H1 (cell line): Measurements from ENCODE around the gene MAPK8. TPM values are rescaled to one million over a fixed set of nuclear protein-coding genes. Genes with fewer than 3 reads are reported as not detected.
A peak's percentile ranks its signal among the peaks of the same experiment; 100 is the strongest.

Source experiments
- CTCF ChIA-PET: fragments of 300-600 bp; sonication (Branson Sonifier 250); formaldehyde crosslinking; loops from one replicate; lab custom pipeline; 2021; ENCODE audit not compliant: partially characterized antibody; lab: Charles Lee
- POLR2A ChIA-PET: fragments of 300-600 bp; sonication (Branson Sonifier 250); formaldehyde crosslinking; loops from one replicate; lab custom pipeline; 2021; ENCODE audit warnings: inconsistent platforms; ENCODE audit not compliant: partially characterized antibody; lab: Charles Lee
- DNase-seq, 2 experiments: peaks; one replicate each; pipeline versions ENCODE4 v3.0.0 to v3.0.0-alpha.2; 2010 to 2022; ENCODE audit warnings: low spot score in 2 of 2, low read depth in 1 of 2, mixed read lengths in 1 of 2
- FAIRE-seq: peaks from 2 replicates; lab custom pipeline; 2011; peaks lifted over from hg19 to GRCh38; lab: Jason Lieb, UNC
- H2AFZ ChIP-seq: 2 replicates; pipeline ENCODE4 v1.8.1; 2012; ENCODE audit warnings: low read length, inconsistent platforms
- H2AK5ac ChIP-seq: 2 replicates; pipeline ENCODE4 v1.6.1; 2013; ENCODE audit warnings: low read depth, low read length
- H2BK120ac ChIP-seq: replicated peaks from 2 replicates; pipeline ENCODE3; 2013; ENCODE audit warnings: low read depth, low read length, inconsistent platforms
- H2BK12ac ChIP-seq: 2 replicates; pipeline ENCODE4 v1.6.1; 2013; ENCODE audit warnings: low read depth, low read length
- H2BK15ac ChIP-seq: 2 replicates; pipeline ENCODE4 v1.6.1; 2013; ENCODE audit warnings: low read length
- H2BK20ac ChIP-seq: 2 replicates; pipeline ENCODE4 v1.6.1; 2013; ENCODE audit warnings: low read length
- H2BK5ac ChIP-seq: 2 replicates; pipeline ENCODE4 v1.6.1; 2013; ENCODE audit warnings: low read depth, low read length
- H3K14ac ChIP-seq: 2 replicates; pipeline ENCODE4 v1.6.1; 2013; ENCODE audit warnings: inconsistent platforms; ENCODE audit not compliant: insufficient read length
- H3K18ac ChIP-seq: 2 replicates; pipeline ENCODE4 v1.6.1; 2013; ENCODE audit warnings: low read length; ENCODE audit errors: extremely low read depth
- H3K23ac ChIP-seq: 2 replicates; pipeline ENCODE4 v1.6.1; 2013; ENCODE audit warnings: inconsistent platforms; ENCODE audit not compliant: insufficient read length
- H3K23me2 ChIP-seq: 2 replicates; pipeline ENCODE4 v1.6.1; 2013; ENCODE audit warnings: low read depth, low read length
- H3K27ac ChIP-seq: 2 replicates; pipeline ENCODE4 v1.6.1; 2011; ENCODE audit warnings: low read depth, low read length, inconsistent platforms
- H3K27me3 ChIP-seq, 4 experiments: replicated peaks in 1 of 4; 1 replicate in 1 of 4; 2 replicates in 3 of 4; pipeline versions ENCODE4 v1.6.1 to v1.8.1; 2011 to 2013; ENCODE audit warnings: low read length in 3 of 4, mild to moderate bottlenecking in 3 of 4, inconsistent platforms in 2 of 4, mixed read lengths in 2 of 4, moderate library complexity in 1 of 4; ENCODE audit not compliant: control insufficient read depth in 3 of 4, insufficient read depth in 3 of 4; ENCODE audit errors: extremely low read depth in 1 of 4
- H3K36me3 ChIP-seq, 4 experiments: 2 replicates each; pipeline versions ENCODE4 v1.6.1 to v1.8.1; 2011 to 2013; ENCODE audit warnings: mild to moderate bottlenecking in 4 of 4, low read length in 3 of 4, moderate library complexity in 2 of 4, control low read depth in 1 of 4, inconsistent platforms in 1 of 4; ENCODE audit not compliant: insufficient read depth in 4 of 4, control insufficient read depth in 2 of 4
- H3K4ac ChIP-seq: replicated peaks from 2 replicates; pipeline ENCODE3; 2013; ENCODE audit warnings: low read length, low read depth, mixed read lengths, inconsistent platforms; ENCODE audit not compliant: insufficient read length
- H3K4me1 ChIP-seq, 4 experiments: replicated peaks in 1 of 4; 1 replicate in 1 of 4; 2 replicates in 3 of 4; pipeline versions ENCODE4 v1.6.1 to v1.8.1; 2011 to 2013; ENCODE audit warnings: low read length in 3 of 4, inconsistent platforms in 2 of 4, mixed read lengths in 1 of 4; ENCODE audit not compliant: insufficient read depth in 4 of 4, control insufficient read depth in 3 of 4
- H3K4me2 ChIP-seq, 2 experiments: 2 replicates each; pipeline versions ENCODE4 v1.6.1 to v1.8.1; 2011 to 2013; ENCODE audit warnings: low read depth in 2 of 2, low read length in 2 of 2, control low read depth in 1 of 2, inconsistent platforms in 1 of 2, mild to moderate bottlenecking in 1 of 2; ENCODE audit not compliant: insufficient read depth in 1 of 2
- H3K4me3 ChIP-seq, 4 experiments: fragments of 200-600, 300-600 bp in 1 of 4; sonication (generic), shearing (Covaris generic), sonication (Bioruptor Twin) in 1 of 4; 2 replicates each; pipeline versions ENCODE4 v1.5.1 to v1.8.1; 2011 to 2016; ENCODE audit warnings: low read length in 4 of 4, low read depth in 3 of 4, control low read depth in 2 of 4, inconsistent platforms in 2 of 4, mild to moderate bottlenecking in 2 of 4, mixed read lengths in 1 of 4, moderate library complexity in 1 of 4; ENCODE audit not compliant: insufficient read depth in 2 of 4; ENCODE audit errors: extremely low read depth in 1 of 4
- H3K56ac ChIP-seq: replicated peaks from 2 replicates; pipeline ENCODE3; 2013; ENCODE audit warnings: low read depth, mild to moderate bottlenecking, mixed read lengths, low read length, inconsistent platforms; ENCODE audit not compliant: insufficient read length
- H3K79me1 ChIP-seq: 2 replicates; pipeline ENCODE4 v1.6.1; 2013; ENCODE audit warnings: low read depth, low read length, control low read depth
- H3K79me2 ChIP-seq, 2 experiments: 2 replicates each; pipeline versions ENCODE4 v1.6.1 to v1.8.1; 2012 to 2013; ENCODE audit warnings: low read length in 2 of 2, mild to moderate bottlenecking in 2 of 2, inconsistent platforms in 1 of 2; ENCODE audit not compliant: insufficient read depth in 2 of 2, control insufficient read depth in 1 of 2
- H3K9ac ChIP-seq, 4 experiments: replicated peaks in 1 of 4; 1 replicate in 1 of 4; 2 replicates in 3 of 4; pipeline versions ENCODE4 v1.6.1 to v1.8.1; 2011 to 2013; ENCODE audit warnings: low read depth in 3 of 4, low read length in 3 of 4, control low read depth in 2 of 4, mild to moderate bottlenecking in 2 of 4, moderate library complexity in 2 of 4, inconsistent platforms in 1 of 4; ENCODE audit errors: extremely low read depth in 1 of 4
- H3K9me3 ChIP-seq, 2 experiments: 2 replicates each; pipeline versions ENCODE4 v1.6.1 to v1.8.1; 2012 to 2013; ENCODE audit warnings: mild to moderate bottlenecking in 2 of 2, moderate library complexity in 2 of 2, control low read depth in 1 of 2, inconsistent platforms in 1 of 2, low read depth in 1 of 2, low read length in 1 of 2, mixed read lengths in 1 of 2; ENCODE audit not compliant: insufficient read depth in 2 of 2
- H4K20me1 ChIP-seq, 2 experiments: replicated peaks in 1 of 2; 2 replicates each; pipeline versions ENCODE3 to v1.8.1; 2011 to 2013; ENCODE audit warnings: inconsistent platforms in 2 of 2, low read length in 2 of 2, mild to moderate bottlenecking in 1 of 2; ENCODE audit not compliant: insufficient read depth in 2 of 2, control insufficient read depth in 1 of 2
- H4K5ac ChIP-seq: 2 replicates; pipeline ENCODE4 v1.6.1; 2013; ENCODE audit warnings: low read length, low read depth, mixed read lengths, inconsistent platforms; ENCODE audit not compliant: insufficient read length
- H4K8ac ChIP-seq: 2 replicates; pipeline ENCODE4 v1.8.0; 2013; ENCODE audit warnings: mild to moderate bottlenecking, moderate library complexity, low read length, inconsistent platforms; ENCODE audit not compliant: insufficient read depth; ENCODE audit errors: extremely low read depth
- H4K91ac ChIP-seq: replicated peaks from 2 replicates; pipeline ENCODE3; 2013; ENCODE audit warnings: low read length, mixed read lengths, inconsistent platforms; ENCODE audit not compliant: insufficient read length
- CBX8 ChIP-seq: fragments of 300-800, 300-1000 bp; sonication (generic); IDR thresholded peaks from 2 replicates; pipeline ENCODE4 v1.7.1; 2016; ENCODE audit warnings: low read depth, low read length, borderline replicate concordance
- SIRT6 ChIP-seq: IDR thresholded peaks from one replicate; pipeline ENCODE4 v1.7.1; 2012; ENCODE audit warnings: low read length, inconsistent platforms
- WGBS, 2 experiments: shearing (Covaris generic) in 1 of 2; methylation state at CpG; one replicate each; pipeline versions ENCODE4 v1.1.6 to v1.1.7; 2013 to 2015; ENCODE audit warnings: low lambda C conversion rate in 2 of 2, mixed read lengths in 2 of 2, inconsistent platforms in 1 of 2, low coverage in 1 of 2, missing lambda C conversion rate in 1 of 2; ENCODE audit not compliant: insufficient replicate concordance in 2 of 2, insufficient coverage in 1 of 2, insufficient read length in 1 of 2; ENCODE audit errors: extremely low coverage in 1 of 2, missing lambda C conversion rate in 1 of 2; 5-methylcytosine and 5-hydroxymethylcytosine counted together
- polyA plus RNA-seq, 7 experiments: library from polyadenylated mRNA; depleted of rRNA in 3 of 7; stranded (reverse) in 5 of 7; unstranded in 2 of 7; fragments of >200 nt in 5 of 7; fragments of 200-250 nt in 2 of 7; gene quantifications; 1 replicate in 5 of 7; 2 replicates in 1 of 7; 4 replicates in 1 of 7; pipeline versions ENCODE4 v1.2.1 to v1.2.3, GENCODE V29; 2011 to 2013; ENCODE audit warnings: missing spikeins in 2 of 7, mixed read lengths in 2 of 7
- total RNA-seq: library from RNA; stranded (reverse); fragmentation: NEBNext Ultra II Directional; extraction: Animal tissue kit (Norgen Biotek cat#: 25700); gene quantifications from 2 replicates; pipeline ENCODE4 v1.2.1, GENCODE V29; 2021

Gene MAPK8
- total and polyA plus RNA-seq, 2 of the 8 experiments (the other 6 are each of a cell fraction or from before 2014, with no cell fraction given), result 23.3 to 71.3 TPM

DNA sequence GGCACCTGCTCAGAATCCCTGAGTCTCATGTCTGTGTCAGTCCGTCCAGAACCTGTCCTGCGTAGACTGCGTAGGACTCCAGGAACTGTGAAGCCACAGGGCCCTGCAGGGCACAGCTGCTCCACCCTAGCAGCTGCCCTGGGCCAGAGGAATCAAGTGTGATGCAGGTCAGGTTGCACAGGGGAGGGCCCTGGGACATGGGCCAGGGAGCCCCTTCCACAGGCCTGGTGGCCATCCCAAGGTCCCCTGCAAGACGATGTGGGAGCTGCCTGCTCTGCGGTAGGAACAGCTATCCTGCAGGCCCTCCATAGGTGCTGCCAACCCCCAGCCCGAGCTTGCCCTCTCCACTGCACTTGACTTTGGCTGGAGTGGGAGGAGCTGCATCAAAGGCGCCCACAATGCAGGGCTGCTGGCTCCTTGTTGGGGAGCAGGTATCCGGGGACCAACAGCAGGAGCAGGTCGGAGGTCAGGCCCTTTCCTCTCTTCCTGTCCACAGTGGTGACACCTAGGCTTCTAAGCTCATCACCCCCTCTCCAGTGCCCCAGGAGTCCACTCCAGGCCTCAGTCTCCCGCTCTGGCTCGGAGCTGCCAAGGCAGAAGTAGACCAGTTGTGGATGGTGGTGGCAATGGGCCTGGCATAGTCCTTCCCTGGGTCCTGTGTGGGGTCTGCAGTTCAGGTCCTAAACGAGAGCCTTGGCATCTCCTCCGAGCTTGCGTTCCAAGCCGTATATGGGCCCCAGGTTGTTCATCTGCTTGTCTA lies 149.1 kb downstream of the MAPK8 start:
- Histone ChIP-seq H3K9me3 (no peaks in the 10 kb centered on the region), H4K5ac (no peak overlapping the region), H2AFZ (no peak overlapping the region), H3K9ac (no peak overlapping the region), H3K79me1 (no peaks in the 10 kb centered on the region; the same call in 1 of the 2 replicates), H3K27ac (no peak overlapping the region), H4K8ac (0 out of 2 replicates have a peak overlapping the region, but pooled peaks have one; percentile 89), H3K4ac (no peak overlapping the region), H3K18ac (no peak overlapping the region), H4K20me1 (peaks cover 2 to 4% of the 10 kb centered on the region in 2 experiments), H2BK15ac (no peak overlapping the region), H2BK120ac (no peak overlapping the region), H2AK5ac (no peak overlapping the region), H3K56ac (no peak overlapping the region), H3K23ac (no peak overlapping the region), H3K36me3 (no peaks in the 10 kb centered on the region), H2BK20ac (no peak overlapping the region), H3K4me1 (peaks cover 0 to 5% (median 2%) of the 10 kb centered on the region in 4 experiments; a peak in 4 of 7 replicates), H3K14ac (no peak overlapping the region), H2BK12ac (no peak overlapping the region), H3K4me2 (no peak overlapping the region), H3K79me2 (no peaks in the 10 kb centered on the region), H4K91ac (no peak overlapping the region), H3K4me3 (no peak overlapping the region), H3K23me2 (peaks cover 2% of the 10 kb centered on the region; the same call in 1 of the 2 replicates), H2BK5ac (no peak overlapping the region), H3K27me3 (no peaks in the 10 kb centered on the region)
- FAIRE-seq (no peak), DNase-seq (peak in 1 of 2 experiments; percentile 44)
- no peak for TF ChIP-seq CBX8
- no peak for TF ChIP-seq SIRT6
- ChIA-PET POLR2A (interaction anchor here (1.1 to 1.2 kb wide), 2 partner anchors 12 to 65 kb away, joined by 3 read pairs; no protein-coding TSS in a partner anchor), CTCF (interaction anchor here (0.7 to 12.6 kb wide), 9 partner anchors 10 to 92 kb away, joined by 3 to 112 read pairs (median 4); no protein-coding TSS in a partner anchor)
- WGBS, 2 experiments, result 91% methylated on average over 15 of the region's 15 CpGs; no CpG with 5 or more reads in 1 of the 2 experiments
